CD4-positive, alpha-beta T cell treated with Interleukin-4 for 4 hours (primary cell): ENCODE results near the gene TRPM3.
A peak's percentile ranks its signal among the peaks of the same experiment; 100 is the strongest.
"Not testable (repeated sequence)": the region's sequence is repeated elsewhere in the genome, so short reads cannot be mapped to it uniquely, and the experiment has no call there.

Experiments used
- DNase-seq: peaks from one replicate; pipeline ENCODE4 v3.0.0-alpha.2; 2020

TRPM3 gene

DNA sequence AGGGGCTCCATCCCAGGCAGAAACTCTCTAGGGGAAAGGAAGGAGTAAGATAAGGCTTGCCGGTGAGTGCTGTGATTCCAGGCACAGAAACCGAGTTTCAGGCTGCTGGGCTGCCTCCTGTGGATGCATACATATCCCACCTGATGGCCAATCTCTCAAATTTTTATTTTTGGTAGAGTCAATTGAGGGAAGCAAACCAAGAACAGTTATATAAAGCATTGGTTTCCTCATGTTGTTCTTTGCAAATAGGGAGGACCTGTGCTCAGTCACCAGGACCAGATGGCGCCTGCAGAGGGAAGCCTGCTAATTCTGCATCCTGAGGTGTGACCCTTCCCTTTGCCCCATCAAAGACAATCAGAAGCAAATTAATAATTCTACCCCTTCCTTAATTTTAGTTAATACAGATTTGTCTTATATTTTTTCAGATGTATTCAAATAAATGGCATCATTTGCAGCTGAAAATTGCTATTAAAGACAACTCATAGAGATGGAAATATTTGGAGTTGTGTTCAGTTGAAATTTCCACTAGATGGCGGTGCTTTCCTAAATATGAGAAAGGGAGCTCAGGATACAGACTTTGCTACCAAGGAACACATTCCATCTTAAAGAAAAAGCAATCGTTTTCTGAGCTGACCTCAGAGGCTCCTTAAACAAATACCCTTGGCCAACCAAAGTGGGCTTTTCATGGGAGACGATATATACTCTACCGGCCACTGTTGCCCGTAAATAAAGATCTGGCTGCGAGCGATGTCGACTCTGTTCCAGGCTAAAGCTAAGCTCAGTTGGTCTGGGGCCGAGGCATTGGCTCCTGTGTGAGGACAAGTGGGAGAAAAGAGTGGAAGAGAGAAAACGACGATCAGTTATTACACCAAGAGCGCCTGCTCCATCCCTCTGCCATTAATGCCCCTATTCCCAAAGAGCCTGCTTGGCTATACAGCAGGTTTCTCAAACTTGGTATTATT lies 481.3 kb downstream of the TRPM3 start:
- peak; percentile 25 for DNase-seq

- no peak for DNase-seq
Measured at GRCh38 chr9:70635790-70636189, 485.6 kb downstream of the TRPM3 start.

DNA sequence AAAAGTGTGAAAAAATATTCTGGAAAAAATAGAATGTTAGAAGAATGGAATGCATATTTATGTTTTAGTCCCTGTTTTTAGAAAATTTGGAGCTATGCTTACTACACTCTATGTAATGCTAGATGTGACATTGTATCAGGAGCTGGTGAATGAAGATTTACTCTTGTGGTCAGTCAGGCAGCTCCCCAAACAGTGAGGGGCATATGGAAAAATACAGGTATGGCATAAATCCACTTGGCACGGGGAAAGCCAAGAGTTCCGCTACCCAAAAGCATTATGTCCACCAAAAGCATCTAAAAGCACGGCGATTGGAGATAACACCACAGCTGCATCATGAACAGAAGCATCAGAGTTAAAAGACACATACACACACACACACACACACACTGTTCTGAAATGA lies 486.7 kb downstream of the TRPM3 start:
- DNase-seq: no peak

GRCh38 chr9:70630971-70631370 lies 490.4 kb downstream of the TRPM3 start:
- no peak for DNase-seq

GRCh38 chr9:70629080-70629685 lies 492.2 kb downstream of the TRPM3 start:
- not testable (repeated sequence) for DNase-seq

- DNase-seq: no peak
Measured at GRCh38 chr9:70625078-70625477, 496.3 kb downstream of the TRPM3 start.

DNA sequence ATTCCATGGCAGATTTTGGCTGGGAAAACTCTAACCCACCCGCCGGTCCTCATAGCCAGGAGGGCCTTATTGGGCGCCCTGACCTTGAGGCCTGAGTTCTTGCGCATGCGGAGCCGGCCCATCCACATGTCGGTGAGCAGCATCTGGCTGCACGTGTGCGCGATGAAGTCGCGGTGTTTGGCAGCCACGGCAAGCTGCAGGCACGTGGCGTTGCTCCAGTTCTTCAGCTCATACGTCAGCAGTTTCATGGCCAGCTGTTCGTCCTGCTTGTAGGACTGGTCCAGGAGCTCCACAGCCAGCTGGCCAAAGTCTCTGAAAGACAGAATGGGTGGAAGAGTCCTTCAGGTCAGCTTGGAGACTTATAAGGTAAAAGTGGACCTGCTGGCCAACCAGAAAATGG lies 502.6 kb downstream of the TRPM3 start:
- DNase-seq: no peak

GRCh38 chr9:70617033-70617828 lies 504.2 kb downstream of the TRPM3 start:
- DNase-seq: no peak

- DNase-seq: no peak
Measured at GRCh38 chr9:70616228-70616990, 505.0 kb downstream of the TRPM3 start.

GRCh38 chr9:70615464-70616138 lies 505.8 kb downstream of the TRPM3 start:
- DNase-seq: no peak

- no peak for DNase-seq
Measured at GRCh38 chr9:70614786-70615463, 506.5 kb downstream of the TRPM3 start.

DNA sequence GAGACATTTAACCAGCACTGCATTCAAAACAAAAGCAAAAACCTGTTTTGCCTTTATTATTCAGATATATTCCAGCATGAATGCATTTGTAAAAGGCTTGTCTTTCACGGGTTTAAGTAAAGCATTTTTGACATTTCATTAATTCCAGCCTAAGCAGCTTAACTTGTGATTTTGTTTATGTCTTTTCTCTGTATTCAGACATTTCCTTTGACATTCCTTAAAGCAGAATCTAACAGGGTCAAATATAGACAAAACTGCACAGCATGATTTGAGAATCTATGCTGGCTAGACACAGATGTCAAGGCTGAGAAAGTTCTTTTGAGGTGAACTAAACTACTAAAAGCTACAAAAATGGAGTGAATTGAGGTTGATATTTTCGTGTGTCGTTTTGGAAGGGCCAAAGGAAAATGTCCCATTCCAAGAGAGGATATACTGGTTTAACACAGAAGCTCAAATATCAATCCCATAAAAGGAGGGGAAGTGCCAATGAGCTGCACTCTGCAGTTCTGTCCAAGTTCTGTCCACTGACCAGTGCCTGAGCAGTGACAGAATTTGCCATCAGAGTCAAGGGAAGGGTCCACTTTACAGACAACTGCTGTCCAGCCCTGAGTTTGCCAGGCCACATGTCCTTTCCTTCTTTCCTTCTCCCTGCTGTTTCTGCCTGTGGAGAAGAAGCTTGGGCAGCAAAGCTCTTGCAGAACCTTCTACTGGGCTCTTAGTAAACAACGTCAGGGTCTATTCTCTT lies 508.2 kb downstream of the TRPM3 start:
- DNase-seq: no peak

GRCh38 chr9:70610287-70610644 lies 511.2 kb downstream of the TRPM3 start:
- DNase-seq: no peak

DNA sequence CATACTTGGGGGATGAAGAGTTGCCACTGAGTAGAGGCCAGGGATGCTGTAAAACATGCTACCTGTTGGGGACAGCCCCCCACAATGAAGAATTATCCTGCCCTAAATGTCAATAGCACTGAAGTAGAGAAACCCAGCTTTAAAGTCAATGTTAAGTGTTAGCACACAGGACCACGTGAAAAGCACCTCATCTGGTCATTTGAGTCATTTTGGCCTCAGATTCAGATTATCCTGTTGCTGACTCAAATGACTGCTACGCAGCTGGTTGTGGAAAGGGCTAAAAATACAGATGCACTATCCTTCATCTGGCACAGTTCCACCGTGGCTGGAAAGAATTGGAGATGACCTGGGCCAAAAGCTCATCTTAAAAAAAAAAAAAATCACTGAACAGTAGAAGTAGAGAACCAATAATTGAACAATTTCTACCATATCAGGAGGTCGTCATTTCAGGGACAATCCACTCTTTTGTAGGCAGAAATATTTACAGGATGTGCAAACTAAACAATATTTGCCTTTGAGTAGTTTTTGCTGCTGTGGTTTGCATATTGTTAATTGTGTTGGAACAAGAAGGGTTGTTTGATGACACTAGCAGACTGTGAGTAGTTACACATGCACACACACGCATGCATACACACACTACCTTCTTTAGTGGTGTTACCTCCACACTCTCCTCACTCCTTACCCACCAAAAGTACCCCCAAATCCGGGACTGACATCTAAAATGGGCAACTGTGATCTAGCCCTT lies 511.7 kb downstream of the TRPM3 start:
- DNase-seq: no peak

DNA sequence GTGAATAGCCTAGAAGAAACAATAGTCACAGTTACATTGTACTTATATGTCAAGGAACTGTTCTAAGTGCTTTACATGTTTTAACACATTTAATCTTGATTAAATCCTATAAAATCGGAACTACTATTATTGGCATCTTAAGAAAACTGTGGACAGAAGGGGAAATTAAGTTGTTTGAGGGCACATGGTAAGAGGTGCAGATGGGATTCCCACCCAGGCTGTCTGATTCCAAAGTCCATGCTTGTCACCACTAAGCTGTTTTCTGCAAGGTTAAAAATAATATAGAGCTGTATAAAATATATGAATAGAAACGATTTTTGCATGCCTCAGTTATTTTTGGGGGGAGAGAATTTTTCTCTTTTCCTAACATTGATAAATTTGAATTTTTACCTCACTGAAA lies 512.4 kb downstream of the TRPM3 start:
- no peak for DNase-seq

DNA sequence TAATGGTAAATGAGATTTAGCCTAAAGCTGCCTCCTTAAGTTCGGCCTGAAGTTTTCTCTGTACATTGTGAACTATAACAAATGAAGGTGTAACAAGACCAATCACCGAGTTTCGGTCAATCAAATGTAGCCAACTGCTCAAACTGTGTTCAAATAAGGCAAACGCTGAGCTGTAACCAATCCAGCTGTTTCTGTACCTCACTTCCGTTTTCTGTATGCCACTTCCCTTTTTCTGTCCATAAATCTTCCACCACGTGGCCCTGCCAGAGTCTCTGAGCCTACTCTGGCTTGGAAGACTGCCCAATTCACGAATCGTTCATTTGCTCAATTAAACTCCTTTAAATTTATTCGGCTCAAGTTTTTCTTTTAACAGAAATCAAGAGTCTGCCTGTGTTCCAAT lies 513.5 kb downstream of the TRPM3 start:
- peak; percentile 14 for DNase-seq

DNA sequence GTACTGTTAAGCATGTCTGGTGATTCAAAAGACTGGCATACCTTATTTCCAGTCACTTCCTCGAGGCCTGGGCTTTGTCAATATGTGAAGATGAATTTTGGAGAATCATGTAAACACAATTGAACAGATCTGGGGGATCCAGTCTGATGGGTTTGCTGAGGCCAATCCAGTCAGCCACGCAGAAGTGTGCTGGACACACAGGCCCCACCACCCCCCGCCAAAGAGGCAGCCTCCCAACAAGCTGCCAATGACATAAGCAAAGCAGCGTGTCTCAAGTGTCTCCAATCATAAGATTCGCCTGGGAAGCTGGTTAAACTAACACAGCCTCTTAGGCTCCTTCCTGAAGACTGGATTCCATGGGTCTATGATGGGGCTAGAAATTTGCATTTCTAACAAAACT lies 514.1 kb downstream of the TRPM3 start:
- DNase-seq: no peak

DNA sequence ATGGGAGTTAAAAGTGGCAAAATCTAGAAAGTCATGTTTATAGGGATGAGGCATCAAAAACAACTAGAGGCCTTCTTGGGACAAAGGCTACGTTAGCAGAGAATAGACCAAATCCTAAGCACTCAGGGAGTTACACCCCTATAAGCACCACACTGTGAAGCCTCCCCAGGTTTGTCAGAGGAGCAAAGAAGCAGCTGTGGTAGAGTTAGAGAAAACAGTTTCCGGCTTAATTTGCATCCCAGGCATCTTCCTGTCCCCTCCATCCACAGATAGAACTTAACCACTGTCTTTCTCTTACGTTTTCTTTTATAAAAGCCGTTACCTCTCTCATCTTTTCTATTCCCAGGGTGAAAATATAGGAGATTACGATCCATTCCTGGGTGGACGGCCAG lies 518.4 kb downstream of the TRPM3 start:
- no peak for DNase-seq

- DNase-seq: peak; percentile 48
Measured at GRCh38 chr9:70602321-70603019, 519.0 kb downstream of the TRPM3 start.
